WTC11 (cell line): Measurements from ENCODE around the gene IRS1. TPM values are rescaled to one million over a fixed set of nuclear protein-coding genes. Genes with fewer than 3 reads are reported as not detected.

ENCODE experiments used
- ATAC-seq: fragments of 200-7000 bp; cut with Tn5 transposase; 2 replicates; pipeline ENCODE4 v1.10.0; 2021; ENCODE audit warnings: mild to moderate bottlenecking, moderate library complexity
- CTCF ChIA-PET: fragments of 300-600 bp; sonication (Branson Sonifier 250); formaldehyde crosslinking; loops from one replicate; lab custom pipeline; 2021; ENCODE audit warnings: antibody characterized with exemption; lab: Charles Lee
- POLR2A ChIA-PET: fragments of 350-600 bp; sonication (Branson Sonifier 250); formaldehyde crosslinking; loops from one replicate; lab custom pipeline; 2021; ENCODE audit warnings: antibody characterized with exemption; lab: Charles Lee
- DNase-seq: peaks from one replicate; pipeline ENCODE4 v3.0.0; 2021; ENCODE audit warnings: low spot score
- H3K27ac Mint-ChIP-seq: 2 replicates; pipeline ENCODE4 v1.8.0; 2021; ENCODE audit warnings: mixed read lengths
- H3K27me3 Mint-ChIP-seq: 2 replicates; pipeline ENCODE4 v1.8.0; 2021; ENCODE audit warnings: low read depth, mild to moderate bottlenecking, moderate library complexity, mixed read lengths
- H3K36me3 Mint-ChIP-seq: 2 replicates; pipeline ENCODE4 v1.8.0; 2021; ENCODE audit warnings: mixed read lengths
- H3K4me1 Mint-ChIP-seq: 2 replicates; pipeline ENCODE4 v1.8.0; 2022; ENCODE audit warnings: mixed read lengths
- H3K4me3 Mint-ChIP-seq: 2 replicates; pipeline ENCODE4 v1.8.0; 2021; ENCODE audit warnings: mild to moderate bottlenecking, moderate library complexity, mixed read lengths
- H3K9me3 Mint-ChIP-seq: 2 replicates; pipeline ENCODE4 v1.8.0; 2021; ENCODE audit warnings: mixed read lengths
- ARID4B ChIP-seq: sonication (generic); formaldehyde crosslinking; IDR thresholded peaks from 2 replicates; pipeline ENCODE4 v1.8.0; 2023; ENCODE audit warnings: missing genetic modification reagents, mild to moderate bottlenecking, borderline replicate concordance
- CBFB ChIP-seq: sonication (generic); formaldehyde crosslinking; IDR thresholded peaks from 2 replicates; pipeline ENCODE4 v1.8.1; 2022; ENCODE audit warnings: mild to moderate bottlenecking, low read depth, missing genetic modification reagents
- CDX4 ChIP-seq: fragments of 250-450 bp; sonication (Bioruptor Pico); IDR thresholded peaks from 2 replicates; pipeline ENCODE4 v1.9.0; 2021; ENCODE audit warnings: moderate library complexity, mild to moderate bottlenecking, inconsistent platforms, borderline replicate concordance
- E2F5 ChIP-seq: sonication (generic); formaldehyde crosslinking; IDR thresholded peaks from 2 replicates; pipeline ENCODE4 v1.8.1; 2022; ENCODE audit warnings: mild to moderate bottlenecking, moderate library complexity, missing genetic modification reagents
- EMX1 ChIP-seq: fragments of 250-450 bp; sonication (Bioruptor Pico); IDR thresholded peaks from 2 replicates; pipeline ENCODE4 v1.8.0; 2021; ENCODE audit warnings: mild to moderate bottlenecking
- ERG ChIP-seq: fragments of 250-450 bp; sonication (Bioruptor Pico); IDR thresholded peaks from 2 replicates; pipeline ENCODE4 v1.8.0; 2021; ENCODE audit warnings: mild to moderate bottlenecking
- IRF2 ChIP-seq: sonication (generic); formaldehyde crosslinking; IDR thresholded peaks from 2 replicates; pipeline ENCODE4 v1.8.0; 2022; ENCODE audit warnings: low read depth, missing genetic modification reagents, borderline replicate concordance
- JUN ChIP-seq: sonication (generic); formaldehyde crosslinking; IDR thresholded peaks from 2 replicates; pipeline ENCODE4 v1.8.0; 2023; ENCODE audit warnings: mild to moderate bottlenecking, missing genetic modification reagents
- MXD4 ChIP-seq: fragments of 250-450 bp; sonication (Bioruptor Pico); IDR thresholded peaks from 2 replicates; pipeline ENCODE4 v1.8.0; 2021; ENCODE audit warnings: mild to moderate bottlenecking, moderate library complexity, borderline replicate concordance
- NFATC4 ChIP-seq: fragments of 250-450 bp; sonication (Bioruptor Pico); IDR thresholded peaks from 2 replicates; pipeline ENCODE4 v1.9.0; 2021; ENCODE audit warnings: mild to moderate bottlenecking
- NFE2L1 ChIP-seq: sonication (generic); formaldehyde crosslinking; IDR thresholded peaks from 2 replicates; pipeline ENCODE4 v1.8.1; 2023; ENCODE audit warnings: missing genetic modification reagents
- NR2C2 ChIP-seq: sonication (generic); formaldehyde crosslinking; IDR thresholded peaks from 2 replicates; pipeline ENCODE4 v1.8.0; 2022; ENCODE audit warnings: mild to moderate bottlenecking, missing genetic modification reagents
- OVOL2 ChIP-seq: fragments of 250-450 bp; sonication (Bioruptor Pico); IDR thresholded peaks from 2 replicates; pipeline ENCODE4 v1.9.0; 2021; ENCODE audit warnings: mild to moderate bottlenecking, borderline replicate concordance
- RELA ChIP-seq: sonication (generic); formaldehyde crosslinking; IDR thresholded peaks from 2 replicates; pipeline ENCODE4 v1.8.1; 2022; ENCODE audit warnings: missing genetic modification reagents, mild to moderate bottlenecking, borderline replicate concordance
- SOX15 ChIP-seq: fragments of 250-450 bp; sonication (Bioruptor Pico); IDR thresholded peaks from 2 replicates; pipeline ENCODE4 v1.9.0; 2021; ENCODE audit warnings: mild to moderate bottlenecking
- STAT6 ChIP-seq: sonication (generic); formaldehyde crosslinking; conservative IDR thresholded peaks from 2 replicates; pipeline ENCODE4 v1.8.1; 2023; ENCODE audit warnings: mild to moderate bottlenecking, low read depth, missing genetic modification reagents, moderate library complexity
- ZNF121 ChIP-seq: sonication (generic); formaldehyde crosslinking; IDR thresholded peaks from 2 replicates; pipeline ENCODE4 v1.8.0; 2023; ENCODE audit warnings: missing genetic modification reagents
- ZNF232 ChIP-seq: sonication (generic); formaldehyde crosslinking; IDR thresholded peaks from 2 replicates; pipeline ENCODE4 v1.8.0; 2022; ENCODE audit warnings: mild to moderate bottlenecking, missing genetic modification reagents
- ZNF416 ChIP-seq: fragments of 250-450 bp; sonication (Bioruptor Pico); IDR thresholded peaks from 2 replicates; pipeline ENCODE4 v1.9.0; 2021; ENCODE audit warnings: mild to moderate bottlenecking, inconsistent platforms
- ZNF512 ChIP-seq: sonication (generic); formaldehyde crosslinking; IDR thresholded peaks from 2 replicates; pipeline ENCODE4 v1.8.1; 2022; ENCODE audit warnings: missing genetic modification reagents, borderline replicate concordance
- total RNA-seq: library from RNA; stranded (reverse); gene quantifications from 3 replicates; pipeline ENCODE4 v1.2.3, GENCODE V29; 2021
- TF ChIP-seq, protein P1 (sequence below): fragments of 250-450 bp; sonication (Bioruptor Pico); IDR thresholded peaks from 2 replicates; pipeline ENCODE4 v2.1.2; 2022; ENCODE audit warnings: mild to moderate bottlenecking, moderate library complexity
- TF ChIP-seq, protein P2 (sequence below): sonication (generic); formaldehyde crosslinking; IDR thresholded peaks from 2 replicates; pipeline ENCODE4 v1.8.0; 2023; ENCODE audit warnings: missing genetic modification reagents

IRS1 gene
- total RNA-seq, 1 experiment from 2014 or later: 22.9 TPM

DNA sequence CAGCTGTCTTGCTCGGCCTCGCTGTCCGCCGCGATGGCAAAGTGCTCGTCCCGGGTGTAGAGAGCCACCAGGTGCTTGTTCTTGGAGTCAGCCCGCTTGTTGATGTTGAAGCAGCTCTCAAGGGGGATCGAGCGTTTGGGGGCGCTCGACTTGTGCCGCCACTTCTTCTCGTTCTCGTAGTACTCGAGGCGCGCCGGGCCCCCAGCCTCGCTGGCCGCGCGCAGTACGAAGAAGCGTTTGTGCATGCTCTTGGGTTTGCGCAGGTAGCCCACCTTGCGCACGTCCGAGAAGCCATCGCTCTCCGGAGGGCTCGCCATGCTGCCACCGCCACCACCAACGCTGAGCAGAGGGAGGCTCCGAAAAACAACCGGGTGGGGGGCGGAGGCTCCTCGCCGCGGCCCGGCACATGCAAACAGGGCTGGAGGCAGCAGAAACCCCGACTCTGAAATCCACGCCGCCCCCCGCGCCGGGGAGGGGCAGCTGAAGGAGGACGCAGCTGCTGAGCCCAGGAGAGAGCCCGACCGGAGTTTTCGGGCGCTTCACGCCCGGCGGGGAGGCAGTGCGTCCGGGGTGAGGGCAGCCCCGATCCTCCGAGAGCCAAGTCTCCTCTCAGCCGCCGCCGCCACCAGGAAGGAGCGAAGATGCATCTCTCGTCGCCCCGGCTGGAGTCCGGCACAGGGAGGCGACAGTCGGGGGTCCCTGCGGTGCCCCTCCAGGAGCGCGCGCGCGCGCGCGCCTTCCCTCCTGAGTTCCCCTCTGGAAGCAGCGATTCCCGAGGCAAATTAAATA, 1.0 kb downstream of the IRS1 start (continued):
- TF ChIP-seq ZNF121 (CRISPR knock-in tag) (no peak), NFE2L1 (0 out of 2 replicates have a peak, but pooled peaks have one; percentile 34), EMX1 (CRISPR knock-in tag) (no peak), CBFB (CRISPR knock-in tag) (0 out of 2 replicates have a peak, but pooled peaks have one; percentile 42), E2F5 (CRISPR knock-in tag) (no peak; the same call in 1 of the 2 replicates), MXD4 (CRISPR knock-in tag) (no peak), ZNF232 (CRISPR knock-in tag) (no peak), NR2C2 (CRISPR knock-in tag) (no peak), ARID4B (CRISPR knock-in tag) (no peak), OVOL2 (no peak), NFATC4 (CRISPR knock-in tag) (no peak), ZNF416 (CRISPR knock-in tag) (no peak)
- TF ChIP-seq, protein P1, sequence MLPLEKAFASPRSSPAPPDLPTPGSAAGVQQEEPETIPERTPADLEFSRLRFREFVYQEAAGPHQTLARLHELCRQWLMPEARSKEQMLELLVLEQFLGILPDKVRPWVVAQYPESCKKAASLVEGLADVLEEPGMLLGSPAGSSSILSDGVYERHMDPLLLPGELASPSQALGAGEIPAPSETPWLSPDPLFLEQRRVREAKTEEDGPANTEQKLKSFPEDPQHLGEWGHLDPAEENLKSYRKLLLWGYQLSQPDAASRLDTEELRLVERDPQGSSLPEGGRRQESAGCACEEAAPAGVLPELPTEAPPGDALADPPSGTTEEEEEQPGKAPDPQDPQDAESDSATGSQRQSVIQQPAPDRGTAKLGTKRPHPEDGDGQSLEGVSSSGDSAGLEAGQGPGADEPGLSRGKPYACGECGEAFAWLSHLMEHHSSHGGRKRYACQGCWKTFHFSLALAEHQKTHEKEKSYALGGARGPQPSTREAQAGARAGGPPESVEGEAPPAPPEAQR: no peak
- TF ChIP-seq, protein P2, sequence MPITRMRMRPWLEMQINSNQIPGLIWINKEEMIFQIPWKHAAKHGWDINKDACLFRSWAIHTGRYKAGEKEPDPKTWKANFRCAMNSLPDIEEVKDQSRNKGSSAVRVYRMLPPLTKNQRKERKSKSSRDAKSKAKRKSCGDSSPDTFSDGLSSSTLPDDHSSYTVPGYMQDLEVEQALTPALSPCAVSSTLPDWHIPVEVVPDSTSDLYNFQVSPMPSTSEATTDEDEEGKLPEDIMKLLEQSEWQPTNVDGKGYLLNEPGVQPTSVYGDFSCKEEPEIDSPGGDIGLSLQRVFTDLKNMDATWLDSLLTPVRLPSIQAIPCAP (CRISPR knock-in tag): 0 out of 2 replicates have a peak, but pooled peaks have one; percentile 25

DNA sequence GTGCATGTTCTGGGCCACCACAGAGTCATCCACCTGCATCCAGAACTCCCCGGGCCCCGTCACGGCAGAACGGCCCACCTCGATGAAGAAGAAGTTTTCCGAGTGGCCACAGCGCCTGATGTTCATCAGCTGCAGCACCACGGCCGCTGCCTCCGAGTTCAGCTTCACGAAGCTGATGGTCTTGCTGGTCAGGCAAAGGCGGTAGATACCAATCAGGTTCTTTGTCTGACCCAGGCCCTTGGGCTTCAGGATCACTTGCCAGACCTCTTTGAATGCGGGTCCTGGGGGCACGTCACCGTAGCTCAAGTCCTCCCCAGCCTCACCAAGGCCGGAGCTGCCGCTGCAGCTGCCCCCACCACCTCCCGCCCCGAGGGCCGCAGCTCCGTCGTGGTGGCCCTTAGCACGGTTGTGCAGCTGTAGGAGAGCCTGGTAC, 1.6 kb downstream of the IRS1 start:
- POLR2A ChIA-PET: interaction anchor here (2.3 kb wide), 2 partner anchors 8 to 37 kb away, joined by 7 to 11 read pairs; partner anchors contain the start of gene RHBDD1
- CTCF ChIA-PET: interaction anchor here (0.6 to 1.5 kb wide), 6 partner anchors 36 to 1133 kb away, joined by 3 to 4 read pairs (median 3); no protein-coding TSS in a partner anchor
- ATAC-seq (no peak), DNase-seq (peak; percentile 13)
- peaks cover 60% of the 10 kb centered on the region for H3K4me1 Mint-ChIP-seq
- no peaks in the 10 kb centered on the region for H3K27me3 Mint-ChIP-seq
- no peaks in the 10 kb centered on the region for H3K9me3 Mint-ChIP-seq
- H3K4me3 Mint-ChIP-seq: peak overlapping the region; percentile 85
- H3K27ac Mint-ChIP-seq: no peak overlapping the region
- H3K36me3 Mint-ChIP-seq: peaks cover 16% of the 10 kb centered on the region
- TF ChIP-seq JUN (no peak), MXD4 (CRISPR knock-in tag) (no peak), IRF2 (CRISPR knock-in tag) (no peak), STAT6 (CRISPR knock-in tag) (no peak), ZNF512 (no peak), RELA (CRISPR knock-in tag) (no peak), EMX1 (CRISPR knock-in tag) (no peak), CDX4 (CRISPR knock-in tag) (no peak), SOX15 (CRISPR knock-in tag) (no peak), ERG (CRISPR knock-in tag) (no peak)
